Spleen (tissue), 11 donors: ENCODE results near the gene HIGD2A. TPM values are rescaled to one million over a fixed set of nuclear protein-coding genes. Genes with fewer than 3 reads are reported as not detected.
"Not testable (repeated sequence)": the region's sequence is repeated elsewhere in the genome, so short reads cannot be mapped to it uniquely, and the experiment has no call there.

Experiments
- DNase-seq: peaks from one replicate; pipeline ENCODE4 v3.0.0-alpha.2; 2020
- H3K27ac ChIP-seq, 8 donors: fragments of 200-600 bp; sonication (generic) in 7 of 8; 1 replicate in 4 of 8; 2 replicates in 4 of 8; pipeline versions ENCODE4 v1.5.0 to v1.8.0; 2016 to 2021; ENCODE audit warnings: inconsistent platforms in 4 of 8, mild to moderate bottlenecking in 4 of 8, moderate library complexity in 1 of 8
- H3K27me3 ChIP-seq, 7 donors: fragments of 200-600 bp; sonication (generic) in 6 of 7; replicated peaks in 1 of 7; 1 replicate in 4 of 7; 2 replicates in 3 of 7; pipeline versions ENCODE4 v1.5.0 to v1.8.0; 2016 to 2021; ENCODE audit warnings: inconsistent platforms in 3 of 7, mild to moderate bottlenecking in 1 of 7
- H3K36me3 ChIP-seq, 6 donors: fragments of 200-600 bp; sonication (generic) in 5 of 6; 1 replicate in 4 of 6; 2 replicates in 2 of 6; pipeline versions ENCODE4 v1.5.0 to v1.8.0; 2016 to 2021; ENCODE audit warnings: inconsistent platforms in 2 of 6
- H3K4me1 ChIP-seq, 6 donors: fragments of 200-600 bp; sonication (generic) in 5 of 6; 1 replicate in 3 of 6; 2 replicates in 3 of 6; pipeline versions ENCODE4 v1.5.0 to v1.8.0; 2016 to 2021; ENCODE audit warnings: inconsistent platforms in 3 of 6
- H3K4me3 ChIP-seq, 8 donors: fragments of 200-600 bp; sonication (generic) in 7 of 8; 1 replicate in 4 of 8; 2 replicates in 4 of 8; pipeline versions ENCODE4 v1.5.0 to v1.8.0; 2016 to 2021; ENCODE audit warnings: inconsistent platforms in 4 of 8, mild to moderate bottlenecking in 4 of 8, moderate library complexity in 2 of 8
- H3K9me3 ChIP-seq, 8 donors: fragments of 200-600 bp; sonication (generic) in 7 of 8; 1 replicate in 4 of 8; 2 replicates in 4 of 8; pipeline versions ENCODE4 v1.5.0 to v1.8.0; 2016 to 2021; ENCODE audit warnings: inconsistent platforms in 4 of 8
- POLR2A ChIP-seq, 3 donors: fragments of 450-650 bp; IDR thresholded peaks; one replicate each; pipeline ENCODE4 v1.5.1; 2017; ENCODE audit warnings: antibody characterized with exemption in 3 of 3, mild to moderate bottlenecking in 1 of 3
- POLR2AphosphoS5 ChIP-seq, 3 donors: sonication (generic); formaldehyde crosslinking; IDR thresholded peaks; one replicate each; pipeline ENCODE4 v1.5.1; 2017; ENCODE audit warnings: antibody characterized with exemption in 3 of 3
- WGBS, 5 donors: extraction: QIAGEN DNeasy Blood & Tissue Kit in 3 of 5; methylation state at CpG; one replicate each; pipeline versions ENCODE4 v1.1.5 to v1.1.7; 2013 to 2018; 5-methylcytosine and 5-hydroxymethylcytosine counted together
- intact Hi-C: fragments of 100-400 bp; cut with DNase I; formaldehyde crosslinking; loops from one replicate; pipeline ENCODE4 v1.15.0; 2023; ENCODE audit warnings: low total_unique reads
- polyA plus RNA-seq, 3 donors: library from polyadenylated mRNA; stranded (reverse); fragments of 200-250 nt; gene quantifications; one replicate each; pipeline ENCODE4 v1.2.1, GENCODE V29; 2013
- total RNA-seq, 7 donors: library from RNA; depleted of rRNA in 3 of 7; stranded (reverse); fragments of >200 nt in 3 of 7; fragmentation: NEBNext Ultra II Directional in 4 of 7; extraction: Animal tissue kit (Norgen Biotek cat#: 25700) in 4 of 7; gene quantifications; one replicate each; pipeline versions ENCODE4 v1.1.0 to v1.2.1, GENCODE V29; 2016 to 2021
- TF ChIP-seq, protein P1 (sequence below), 11 experiments: fragments of 200-600 bp in 7 of 11; fragments of 450-650 bp in 4 of 11; sonication (generic) in 4 of 11; IDR thresholded peaks in 8 of 11; conservative IDR thresholded peaks in 3 of 11; 1 replicate in 7 of 11; 2 replicates in 4 of 11; pipeline versions ENCODE4 v1.4.0 to v1.8.0; 2016 to 2021; ENCODE audit warnings: antibody characterized with exemption in 11 of 11, inconsistent platforms in 4 of 11, mild to moderate bottlenecking in 1 of 11
- donor health status: healthy with polysubstance abuse.
- donor health status: DM: no; HTN: no; CAD: no; lungs with moderate emphysema.
- donor health status: DM: no; HTN: no; CAD: no.
- donor health status: Bipolar disorder and iron deficiency.
- donor health status: healthy.
- donor health status: DM: no; HTN: no; CAD: no.
- donor health status: DM: yes; HTN: yes; CAD: no.

HIGD2A gene
- total and polyA plus RNA-seq, 10 donors, result 89.3 to 276 (median 169) TPM

DNA sequence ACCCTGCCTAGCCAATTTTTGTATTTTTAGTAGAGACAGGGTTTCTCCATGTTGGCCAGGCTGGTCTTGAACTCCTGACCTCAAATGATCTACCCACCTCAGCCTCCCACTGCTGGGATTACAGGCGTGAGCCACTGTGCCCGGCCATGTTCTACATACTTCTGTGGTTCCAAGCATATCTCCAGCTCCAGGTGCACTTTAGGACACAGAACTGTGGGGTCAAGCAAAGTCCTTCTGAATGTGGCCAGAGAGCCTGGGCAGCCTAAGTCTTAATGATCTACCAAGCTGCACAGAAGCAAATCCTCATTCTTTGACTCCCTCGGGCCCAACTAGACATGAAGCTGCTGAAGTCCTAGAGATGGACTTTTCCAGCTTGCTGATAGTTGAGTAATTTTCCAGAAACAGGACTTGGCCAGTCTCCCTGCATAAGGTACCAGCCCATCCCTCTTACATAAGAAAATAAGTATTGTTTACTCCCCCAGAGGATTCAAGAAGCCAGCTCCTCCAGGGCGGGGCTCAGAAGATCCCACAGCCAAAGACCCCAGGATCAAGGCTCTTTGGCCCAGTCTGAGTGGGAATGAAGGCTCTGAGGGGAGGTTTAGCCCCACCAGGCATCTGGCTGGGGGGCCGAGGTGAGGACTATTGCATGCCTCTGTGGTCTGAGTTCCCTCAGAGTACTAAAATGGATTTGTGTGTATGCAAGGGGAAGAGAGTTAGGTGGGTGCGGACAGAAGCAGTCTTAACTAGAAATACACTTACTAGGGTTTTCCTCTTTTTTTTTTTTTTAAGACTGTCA is 19.1 kb downstream of the HIGD2A start:
- WGBS, 5 donors, result 92 to 100% (median 95%) methylated on average over 5 to 6 of the region's 6 CpGs

GRCh38 chr5:176408252-176408573 is 19.7 kb downstream of the HIGD2A start:
- peak; percentile 15 for DNase-seq
- H3K36me3 ChIP-seq, result peaks cover 0 to 77% (median 42%) of the 10 kb centered on the region in 6 donors

More for the DNA sequence above, 19.1 kb downstream of the HIGD2A start:
- DNase-seq, result peak; percentile 31
- Histone ChIP-seq H3K4me1 (peaks cover 0 to 20% (median 3%) of the 10 kb centered on the region in 6 donors), H3K27me3 (no peaks in the 10 kb centered on the region), H3K27ac (no peak overlapping the region), H3K9me3 (no peaks in the 10 kb centered on the region), H3K36me3 (peaks cover 0 to 77% (median 42%) of the 10 kb centered on the region in 6 donors), H3K4me3 (no peak overlapping the region)
- intact Hi-C loops, result no loop called here
- TF ChIP-seq POLR2AphosphoS5 (IDR thresholded peaks at IDR 0.05), result no peak
- TF ChIP-seq, protein P1, sequence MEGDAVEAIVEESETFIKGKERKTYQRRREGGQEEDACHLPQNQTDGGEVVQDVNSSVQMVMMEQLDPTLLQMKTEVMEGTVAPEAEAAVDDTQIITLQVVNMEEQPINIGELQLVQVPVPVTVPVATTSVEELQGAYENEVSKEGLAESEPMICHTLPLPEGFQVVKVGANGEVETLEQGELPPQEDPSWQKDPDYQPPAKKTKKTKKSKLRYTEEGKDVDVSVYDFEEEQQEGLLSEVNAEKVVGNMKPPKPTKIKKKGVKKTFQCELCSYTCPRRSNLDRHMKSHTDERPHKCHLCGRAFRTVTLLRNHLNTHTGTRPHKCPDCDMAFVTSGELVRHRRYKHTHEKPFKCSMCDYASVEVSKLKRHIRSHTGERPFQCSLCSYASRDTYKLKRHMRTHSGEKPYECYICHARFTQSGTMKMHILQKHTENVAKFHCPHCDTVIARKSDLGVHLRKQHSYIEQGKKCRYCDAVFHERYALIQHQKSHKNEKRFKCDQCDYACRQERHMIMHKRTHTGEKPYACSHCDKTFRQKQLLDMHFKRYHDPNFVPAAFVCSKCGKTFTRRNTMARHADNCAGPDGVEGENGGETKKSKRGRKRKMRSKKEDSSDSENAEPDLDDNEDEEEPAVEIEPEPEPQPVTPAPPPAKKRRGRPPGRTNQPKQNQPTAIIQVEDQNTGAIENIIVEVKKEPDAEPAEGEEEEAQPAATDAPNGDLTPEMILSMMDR (IDR thresholded peaks at IDR 0.05 in 8 of 11, conservative IDR thresholded peaks at IDR 0.05 in 3 of 11), result no peak
- no peak for TF ChIP-seq POLR2A (IDR thresholded peaks at IDR 0.05)

DNA sequence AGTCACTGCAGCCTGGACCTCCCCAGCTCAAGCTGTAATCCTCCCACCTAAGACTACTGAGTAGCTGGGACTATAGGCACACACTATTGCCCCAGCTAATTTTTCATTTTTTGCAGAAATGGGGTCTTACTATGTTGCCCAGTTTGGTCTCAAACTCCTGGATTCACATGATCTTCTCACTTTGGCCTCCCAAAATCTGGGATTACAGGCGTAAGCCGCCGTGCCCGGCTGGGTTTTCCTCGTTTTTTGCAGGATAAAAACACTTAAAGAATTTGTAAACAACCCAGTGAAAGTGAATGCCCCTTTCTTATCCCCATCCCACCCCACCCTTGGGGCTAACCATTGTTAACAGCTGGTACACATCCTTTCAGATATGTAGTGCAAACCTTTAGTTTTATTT is 20.0 kb downstream of the HIGD2A start:
- H3K27me3 ChIP-seq, result no peaks in the 10 kb centered on the region
- TF ChIP-seq POLR2AphosphoS5 (IDR thresholded peaks at IDR 0.05) (no peak), POLR2A (IDR thresholded peaks at IDR 0.05) (no peak)
- TF ChIP-seq, protein P1 (IDR thresholded peaks at IDR 0.05 in 8 of 11, conservative IDR thresholded peaks at IDR 0.05 in 3 of 11), result no peak
- peaks cover 0 to 29% (median 8%) of the 10 kb centered on the region in 6 donors for H3K4me1 ChIP-seq
- H3K9me3 ChIP-seq, result no peaks in the 10 kb centered on the region
- peaks cover 0 to 74% (median 42%) of the 10 kb centered on the region in 6 donors for H3K36me3 ChIP-seq
- H3K4me3 ChIP-seq, result no peak overlapping the region
- intact Hi-C loops, result no loop called here
- WGBS, 5 donors, result 82 to 96% (median 94%) methylated on average over 5 of the region's 5 CpGs
- no peak overlapping the region for H3K27ac ChIP-seq
- DNase-seq, result no peak

More at GRCh38 chr5:176408252-176408573, 19.7 kb downstream of the HIGD2A start:
- peaks cover 0 to 25% (median 5%) of the 10 kb centered on the region in 6 donors for H3K4me1 ChIP-seq
- H3K4me3 ChIP-seq, H3K27me3 ChIP-seq, H3K9me3 ChIP-seq, intact Hi-C loops, H3K27ac ChIP-seq: not testable (repeated sequence)
- 93 to 96% (median 96%) methylated on average over 10 of the region's 10 CpGs for WGBS, 5 donors

DNA sequence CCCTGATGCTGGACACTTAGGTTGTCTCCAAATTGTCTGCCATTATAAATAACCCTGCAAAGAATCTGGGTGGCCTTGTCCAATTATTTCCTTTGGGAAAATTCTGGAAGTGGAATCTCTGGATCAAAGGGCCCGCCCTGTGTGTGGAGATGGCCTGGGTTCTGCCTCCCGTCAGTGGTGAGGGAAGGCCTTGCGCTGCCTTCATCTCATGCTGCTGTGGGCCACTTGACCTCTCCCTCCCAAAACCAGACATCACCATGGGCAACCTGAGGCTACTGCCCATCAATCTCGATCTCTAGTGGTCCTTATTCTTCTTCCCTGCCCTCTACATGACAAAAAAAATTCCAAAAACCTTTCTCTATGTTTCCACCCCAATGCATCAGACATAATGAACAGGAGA is 21.2 kb downstream of the HIGD2A start:
- Histone ChIP-seq H3K4me1 (peaks cover 2 to 41% (median 20%) of the 10 kb centered on the region in 6 donors), H3K27ac (no peak overlapping the region), H3K9me3 (no peaks in the 10 kb centered on the region), H3K27me3 (no peaks in the 10 kb centered on the region), H3K36me3 (peaks cover 0 to 62% (median 38%) of the 10 kb centered on the region in 6 donors), H3K4me3 (no peak overlapping the region)
- 87 to 99% (median 90%) methylated on average over 4 of the region's 4 CpGs for WGBS, 5 donors
- intact Hi-C loops, result no loop called here
- no peak for DNase-seq
- TF ChIP-seq, protein P1 (IDR thresholded peaks at IDR 0.05 in 8 of 11, conservative IDR thresholded peaks at IDR 0.05 in 3 of 11), result no peak
- no peak for TF ChIP-seq POLR2A (IDR thresholded peaks at IDR 0.05)
- no peak for TF ChIP-seq POLR2AphosphoS5 (IDR thresholded peaks at IDR 0.05)
